CD4-positive, alpha-beta T cell (primary cell): ENCODE results near the gene MGST3. TPM values are rescaled to one million over a fixed set of nuclear protein-coding genes. Genes with fewer than 3 reads are reported as not detected.

Source experiments
- ATAC-seq: fragments of 200-7000 bp; cut with Tn5 transposase; one replicate; pipeline ENCODE4 v1.10.0; 2022; ENCODE audit warnings: mild to moderate bottlenecking; ENCODE audit not compliant: poor library complexity
- CTCF ChIA-PET: fragments of 350-600 bp; sonication (Branson Sonifier 250); formaldehyde crosslinking; loops from one replicate; lab custom pipeline; 2021; ENCODE audit warnings: antibody characterized with exemption, inconsistent platforms; lab: Charles Lee
- POLR2A ChIA-PET: fragments of 350-600 bp; sonication (Branson Sonifier 250); formaldehyde crosslinking; loops from one replicate; lab custom pipeline; 2021; ENCODE audit warnings: antibody characterized with exemption, inconsistent platforms; lab: Charles Lee
- DNase-seq, 14 experiments: peaks; one replicate each; pipeline ENCODE4 v3.0.0-alpha.2; 2013 to 2020; ENCODE audit warnings: mixed read lengths in 2 of 14
- H3K27ac ChIP-seq, 2 donors: one replicate each; pipeline versions ENCODE4 v1.5.1 to v1.7.0; 2013; ENCODE audit warnings: low read length in 2 of 2, low read depth in 1 of 2, mild to moderate bottlenecking in 1 of 2
- H3K27me3 ChIP-seq, 2 experiments: 1 replicate in 1 of 2; 2 replicates in 1 of 2; pipeline versions ENCODE4 v1.6.1 to v1.7.0; 2013; ENCODE audit warnings: low read length in 2 of 2, control low read depth in 1 of 2, mild to moderate bottlenecking in 1 of 2, moderate library complexity in 1 of 2; ENCODE audit not compliant: insufficient read depth in 2 of 2, control insufficient read depth in 1 of 2
- H3K36me3 ChIP-seq: one replicate; pipeline ENCODE4 v1.6.1; 2013; ENCODE audit warnings: low read length, control low read depth; ENCODE audit not compliant: insufficient read depth
- H3K4me1 ChIP-seq: one replicate; pipeline ENCODE4 v1.6.1; 2013; ENCODE audit warnings: low read length, control low read depth; ENCODE audit not compliant: insufficient read depth
- H3K4me3 ChIP-seq: one replicate; pipeline ENCODE4 v1.5.1; 2013; ENCODE audit warnings: mild to moderate bottlenecking, low read length, moderate library complexity
- H3K9me3 ChIP-seq, 2 experiments: 1 replicate in 1 of 2; 2 replicates in 1 of 2; pipeline versions ENCODE4 v1.6.1 to v1.7.0; 2013; ENCODE audit warnings: low read length in 2 of 2, mild to moderate bottlenecking in 2 of 2, control low read depth in 1 of 2, moderate library complexity in 1 of 2; ENCODE audit not compliant: control insufficient read depth in 1 of 2, insufficient read depth in 1 of 2
- H3K27ac Mint-ChIP-seq: one replicate; pipeline ENCODE4 v1.8.0; 2020; ENCODE audit warnings: mixed read lengths
- H3K27me3 Mint-ChIP-seq: one replicate; pipeline ENCODE4 v1.8.0; 2021; ENCODE audit warnings: mixed read lengths
- H3K36me3 Mint-ChIP-seq: one replicate; pipeline ENCODE4 v1.8.0; 2021; ENCODE audit warnings: low read depth, mixed read lengths
- H3K4me1 Mint-ChIP-seq: one replicate; pipeline ENCODE4 v1.8.0; 2021; ENCODE audit warnings: low read depth, mixed read lengths
- H3K4me3 Mint-ChIP-seq: one replicate; pipeline ENCODE4 v1.8.0; 2020; ENCODE audit warnings: mild to moderate bottlenecking, mixed read lengths
- H3K9me3 Mint-ChIP-seq: one replicate; pipeline ENCODE4 v1.8.0; 2020; ENCODE audit warnings: mixed read lengths
- intact Hi-C, 2 experiments: fragments of 100-400 bp; cut with DNase I in 1 of 2; cut with micrococcal nuclease in 1 of 2; formaldehyde crosslinking; loops; one replicate each; pipeline versions ENCODE4 v1.15.1 to v1.9.0; 2023 to 2025; cut with DNase I, micrococcal nuclease
- total RNA-seq, 174 experiments: library from RNA in 2 of 174; stranded (reverse) in 2 of 174; gene quantifications; one replicate each; pipeline ENCODE4 v1.2.3 and lab custom pipeline; 2021 to 2026
- TF ChIP-seq, protein P1 (sequence below): fragments of 200-600 bp; IDR thresholded peaks from one replicate; pipeline ENCODE4 v1.8.0; 2022; ENCODE audit warnings: antibody characterized with exemption, mild to moderate bottlenecking

MGST3 gene
- total RNA-seq, 2 experiments from 2014 or later, result 22.0 to 23.5 TPM

DNA sequence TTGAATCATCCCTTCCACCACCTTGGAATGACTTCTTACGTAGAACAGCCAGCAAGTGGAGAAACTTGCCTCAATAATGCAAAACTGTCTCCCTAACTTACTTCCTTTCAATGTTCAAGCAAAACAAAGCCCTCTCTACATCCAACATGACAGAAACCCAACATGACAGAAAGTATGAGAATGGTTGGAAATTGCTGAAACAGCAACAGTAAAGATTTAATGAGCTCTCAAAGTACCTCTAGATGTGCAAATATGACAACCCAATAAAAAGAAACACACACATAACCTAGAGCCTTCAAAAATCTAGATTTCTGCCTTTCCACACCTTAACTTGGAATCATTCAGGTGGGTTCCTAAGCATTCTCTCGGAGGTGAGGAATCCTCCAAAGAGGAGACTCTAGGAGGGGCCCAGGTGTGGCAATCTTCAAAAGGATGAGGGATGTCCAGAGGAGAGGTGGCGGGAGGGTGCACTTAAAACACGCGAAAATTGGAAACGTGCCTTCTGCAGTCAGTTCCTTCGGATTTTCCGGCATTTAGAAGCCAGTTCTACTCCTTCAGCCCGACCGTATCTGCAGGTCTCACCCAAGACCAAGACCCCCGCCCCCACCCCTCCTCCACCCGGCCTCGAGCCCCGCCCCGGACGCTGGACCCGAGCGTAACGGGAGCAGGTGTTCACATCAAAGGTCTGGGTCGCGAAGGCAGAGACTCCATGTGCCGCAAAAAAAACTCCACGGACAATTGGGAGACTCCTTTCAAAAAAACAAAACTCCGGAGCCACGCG lies 996 bp upstream of the MGST3 start:
- TF ChIP-seq, protein P1, sequence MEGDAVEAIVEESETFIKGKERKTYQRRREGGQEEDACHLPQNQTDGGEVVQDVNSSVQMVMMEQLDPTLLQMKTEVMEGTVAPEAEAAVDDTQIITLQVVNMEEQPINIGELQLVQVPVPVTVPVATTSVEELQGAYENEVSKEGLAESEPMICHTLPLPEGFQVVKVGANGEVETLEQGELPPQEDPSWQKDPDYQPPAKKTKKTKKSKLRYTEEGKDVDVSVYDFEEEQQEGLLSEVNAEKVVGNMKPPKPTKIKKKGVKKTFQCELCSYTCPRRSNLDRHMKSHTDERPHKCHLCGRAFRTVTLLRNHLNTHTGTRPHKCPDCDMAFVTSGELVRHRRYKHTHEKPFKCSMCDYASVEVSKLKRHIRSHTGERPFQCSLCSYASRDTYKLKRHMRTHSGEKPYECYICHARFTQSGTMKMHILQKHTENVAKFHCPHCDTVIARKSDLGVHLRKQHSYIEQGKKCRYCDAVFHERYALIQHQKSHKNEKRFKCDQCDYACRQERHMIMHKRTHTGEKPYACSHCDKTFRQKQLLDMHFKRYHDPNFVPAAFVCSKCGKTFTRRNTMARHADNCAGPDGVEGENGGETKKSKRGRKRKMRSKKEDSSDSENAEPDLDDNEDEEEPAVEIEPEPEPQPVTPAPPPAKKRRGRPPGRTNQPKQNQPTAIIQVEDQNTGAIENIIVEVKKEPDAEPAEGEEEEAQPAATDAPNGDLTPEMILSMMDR, result no peak
- Histone ChIP-seq H3K4me1 (peaks cover 29% of the 10 kb centered on the region), H3K27me3 (no peaks in the 10 kb centered on the region), H3K36me3 (no peaks in the 10 kb centered on the region), H3K9me3 (no peaks in the 10 kb centered on the region), H3K4me3 (peak overlapping the region; percentile 80), H3K27ac (peak overlapping the region; percentile 55 to 92)
- Mint-ChIP-seq H3K9me3 (no peaks in the 10 kb centered on the region), H3K36me3 (no peaks in the 10 kb centered on the region), H3K27me3 (no peaks in the 10 kb centered on the region), H3K4me3 (no peak overlapping the region), H3K27ac (no peak overlapping the region), H3K4me1 (peaks cover 14% of the 10 kb centered on the region)
- ATAC-seq, result no peak
- ChIA-PET POLR2A (interaction anchor here (0.6 to 2.9 kb wide), 13 partner anchors 16 to 1209 kb away, joined by 3 to 28 read pairs (median 4); partner anchors contain the start of genes ALDH9A1, POGK and TMCO1), CTCF (interaction anchor here (1.0 to 1.9 kb wide), 2 partner anchors 28 to 67 kb away, joined by 3 to 8 read pairs; partner anchors contain the start of gene ALDH9A1)
- no peak for DNase-seq
- intact Hi-C loops, result loop anchor here (2.0 kb wide), 2 partner anchors 29 to 139 kb away; partner anchors contain the start of gene TMCO1 (in 2 of the 2)

DNA sequence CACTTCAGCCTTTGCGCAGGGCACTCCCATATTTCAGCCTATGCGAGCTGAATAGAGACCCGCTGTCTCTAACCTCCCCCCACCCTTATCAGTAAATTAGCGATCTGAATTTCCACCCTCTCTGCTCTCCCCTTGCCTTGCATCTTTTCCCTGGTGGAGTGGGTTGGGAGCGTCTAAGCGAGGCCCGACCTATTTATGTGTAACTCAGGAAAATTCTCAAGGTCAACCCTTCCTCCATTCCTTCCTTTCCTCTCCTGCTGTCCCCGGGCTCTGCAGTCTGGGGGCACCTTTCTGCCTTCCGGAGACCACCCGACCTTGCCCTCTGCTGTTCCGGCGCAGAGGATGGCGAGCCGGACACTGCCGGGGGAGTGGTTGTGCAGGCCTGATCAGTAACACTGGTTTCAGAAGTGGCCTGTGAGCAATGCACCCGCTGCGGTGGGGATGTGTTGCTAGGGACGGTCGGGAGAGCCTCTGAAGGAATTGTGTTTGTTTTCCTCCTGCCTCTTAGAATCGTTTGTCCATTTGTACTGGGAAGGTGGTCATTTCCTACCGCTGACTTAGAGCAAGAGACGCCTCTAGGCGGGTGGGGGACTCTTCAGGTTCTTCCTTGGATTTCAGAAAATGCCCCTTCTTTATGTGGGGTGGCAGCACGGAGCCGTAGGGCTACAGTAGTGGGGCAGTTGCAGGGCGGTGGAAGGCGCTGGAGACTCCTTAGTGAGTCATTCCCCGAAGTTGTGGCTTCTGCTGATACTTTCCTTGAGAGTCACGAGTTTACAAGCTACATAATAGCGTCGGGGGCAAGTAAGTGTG lies 513 bp downstream of the MGST3 start:
- H3K9me3 ChIP-seq, result no peaks in the 10 kb centered on the region
- peaks cover 5% of the 10 kb centered on the region for H3K36me3 ChIP-seq
- DNase-seq, result peak in 12 of 14 experiments; percentile 3 to 68 (median 30)
- no peaks in the 10 kb centered on the region for H3K27me3 ChIP-seq
- TF ChIP-seq, protein P1, result no peak
- H3K4me1 ChIP-seq, result peaks cover 29% of the 10 kb centered on the region
- intact Hi-C loops, result loop anchor here (1.0 to 2.0 kb wide), 2 partner anchors 67 to 137 kb away; partner anchors contain the start of genes ALDH9A1 (in 2 of the 2) and TMCO1 (in 2 of the 2)
- Mint-ChIP-seq H3K4me3 (no peak overlapping the region), H3K27ac (no peak overlapping the region), H3K4me1 (peaks cover 14% of the 10 kb centered on the region), H3K36me3 (peaks cover 1% of the 10 kb centered on the region), H3K27me3 (no peaks in the 10 kb centered on the region), H3K9me3 (no peaks in the 10 kb centered on the region)
- no peak for ATAC-seq
- peak overlapping the region; percentile 32 to 55 for H3K27ac ChIP-seq
- H3K4me3 ChIP-seq, result peak overlapping the region; percentile 80
- ChIA-PET CTCF (interaction anchor here (1.2 to 1.9 kb wide), 2 partner anchors 63 to 66 kb away, joined by 4 to 8 read pairs; partner anchors contain the start of gene ALDH9A1), POLR2A (interaction anchor here (0.9 to 2.9 kb wide), 10 partner anchors 14 to 1207 kb away, joined by 3 to 28 read pairs (median 5); partner anchors contain the start of genes ALDH9A1, POGK and TMCO1)

DNA sequence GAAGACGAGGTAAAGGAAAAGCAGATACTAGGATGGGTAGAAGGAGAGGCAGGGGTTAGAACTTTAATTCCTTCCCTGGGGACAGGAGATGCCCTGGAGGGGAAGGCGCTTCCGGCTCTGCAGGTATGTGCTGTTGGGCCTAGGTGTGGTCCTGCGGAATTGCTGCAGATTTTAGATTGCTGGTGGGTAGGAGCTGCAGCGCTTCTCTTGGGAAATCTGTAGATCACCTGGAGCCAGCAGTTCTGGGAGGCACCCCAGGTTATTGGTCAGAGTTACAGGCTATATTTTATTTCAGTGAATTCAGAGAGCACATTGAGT lies 1.1 kb downstream of the MGST3 start:
- DNase-seq (no peak), ATAC-seq (no peak)
- H3K27ac Mint-ChIP-seq, result no peak overlapping the region
- H3K27ac ChIP-seq, result no peak overlapping the region
- peaks cover 7% of the 10 kb centered on the region for H3K36me3 Mint-ChIP-seq
- TF ChIP-seq, protein P1, result no peak
- H3K4me3 Mint-ChIP-seq, result no peak overlapping the region
- ChIA-PET CTCF (interaction anchor here (1.2 kb wide), 1 partner anchor 63 kb away, joined by 4 read pairs; no protein-coding TSS in a partner anchor), POLR2A (interaction anchor here (0.9 to 2.9 kb wide), 2 partner anchors 66 to 137 kb away, joined by 5 to 28 read pairs; partner anchors contain the start of genes ALDH9A1 and TMCO1)
- intact Hi-C loops, result no loop called here
- H3K27me3 ChIP-seq, result no peaks in the 10 kb centered on the region
- peaks cover 19% of the 10 kb centered on the region for H3K4me1 Mint-ChIP-seq
- H3K27me3 Mint-ChIP-seq, result no peaks in the 10 kb centered on the region
- peak overlapping the region; percentile 80 for H3K4me3 ChIP-seq
- peaks cover 8% of the 10 kb centered on the region for H3K36me3 ChIP-seq
- H3K9me3 ChIP-seq, result no peaks in the 10 kb centered on the region
- H3K9me3 Mint-ChIP-seq, result no peaks in the 10 kb centered on the region
- peaks cover 29% of the 10 kb centered on the region for H3K4me1 ChIP-seq
